Neural crest cell (in vitro differentiated cells): ENCODE measurements around the gene RNLS. TPM values are rescaled to one million over a fixed set of nuclear protein-coding genes. Genes with fewer than 3 reads are reported as not detected.

Experiments
- DNase-seq: peaks from one replicate; pipeline ENCODE4 v3.0.0; 2021; ENCODE audit warnings: low read depth, mixed read lengths, low spot score
- H3K27ac Mint-ChIP-seq: one replicate; pipeline ENCODE4 v1.8.0; 2021; ENCODE audit warnings: mild to moderate bottlenecking, mixed read lengths; ENCODE audit not compliant: unreplicated experiment
- H3K27me3 Mint-ChIP-seq: 2 replicates; pipeline ENCODE4 v1.8.0; 2021; ENCODE audit warnings: low read depth, mild to moderate bottlenecking, mixed read lengths
- H3K36me3 Mint-ChIP-seq: 2 replicates; pipeline ENCODE4 v1.8.0; 2021; ENCODE audit warnings: low read depth, mild to moderate bottlenecking, mixed read lengths
- H3K4me1 Mint-ChIP-seq: 2 replicates; pipeline ENCODE4 v1.8.0; 2021; ENCODE audit warnings: mixed read lengths
- H3K4me3 Mint-ChIP-seq: one replicate; pipeline ENCODE4 v1.8.0; 2021; ENCODE audit warnings: mild to moderate bottlenecking, mixed read lengths
- H3K9me3 Mint-ChIP-seq: 2 replicates; pipeline ENCODE4 v1.8.0; 2021; ENCODE audit warnings: mixed read lengths
- total RNA-seq: library from RNA; stranded (reverse); gene quantifications from 2 replicates; pipeline ENCODE4 v1.2.1, GENCODE V29; 2021
- TF ChIP-seq, protein P1 (sequence below): fragments of 200-600 bp; sonication (generic); conservative IDR thresholded peaks from 2 replicates; pipeline ENCODE4 v1.5.0; 2021; ENCODE audit warnings: antibody characterized with exemption, mild to moderate bottlenecking

Gene RNLS
- total RNA-seq, 1 donor from 2014 or later: 3.3 TPM

- H3K27ac Mint-ChIP-seq: no peak overlapping the region
- peaks cover 10% of the 10 kb centered on the region for H3K36me3 Mint-ChIP-seq
- TF ChIP-seq, protein P1, sequence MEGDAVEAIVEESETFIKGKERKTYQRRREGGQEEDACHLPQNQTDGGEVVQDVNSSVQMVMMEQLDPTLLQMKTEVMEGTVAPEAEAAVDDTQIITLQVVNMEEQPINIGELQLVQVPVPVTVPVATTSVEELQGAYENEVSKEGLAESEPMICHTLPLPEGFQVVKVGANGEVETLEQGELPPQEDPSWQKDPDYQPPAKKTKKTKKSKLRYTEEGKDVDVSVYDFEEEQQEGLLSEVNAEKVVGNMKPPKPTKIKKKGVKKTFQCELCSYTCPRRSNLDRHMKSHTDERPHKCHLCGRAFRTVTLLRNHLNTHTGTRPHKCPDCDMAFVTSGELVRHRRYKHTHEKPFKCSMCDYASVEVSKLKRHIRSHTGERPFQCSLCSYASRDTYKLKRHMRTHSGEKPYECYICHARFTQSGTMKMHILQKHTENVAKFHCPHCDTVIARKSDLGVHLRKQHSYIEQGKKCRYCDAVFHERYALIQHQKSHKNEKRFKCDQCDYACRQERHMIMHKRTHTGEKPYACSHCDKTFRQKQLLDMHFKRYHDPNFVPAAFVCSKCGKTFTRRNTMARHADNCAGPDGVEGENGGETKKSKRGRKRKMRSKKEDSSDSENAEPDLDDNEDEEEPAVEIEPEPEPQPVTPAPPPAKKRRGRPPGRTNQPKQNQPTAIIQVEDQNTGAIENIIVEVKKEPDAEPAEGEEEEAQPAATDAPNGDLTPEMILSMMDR: no peak
- no peak overlapping the region for H3K4me3 Mint-ChIP-seq
- no peak for DNase-seq
- H3K9me3 Mint-ChIP-seq: peaks cover 13% of the 10 kb centered on the region
- no peaks in the 10 kb centered on the region for H3K4me1 Mint-ChIP-seq
- H3K27me3 Mint-ChIP-seq: no peaks in the 10 kb centered on the region
Observed at GRCh38 chr10:88442716-88443115, 140.4 kb downstream of the RNLS start.

DNA sequence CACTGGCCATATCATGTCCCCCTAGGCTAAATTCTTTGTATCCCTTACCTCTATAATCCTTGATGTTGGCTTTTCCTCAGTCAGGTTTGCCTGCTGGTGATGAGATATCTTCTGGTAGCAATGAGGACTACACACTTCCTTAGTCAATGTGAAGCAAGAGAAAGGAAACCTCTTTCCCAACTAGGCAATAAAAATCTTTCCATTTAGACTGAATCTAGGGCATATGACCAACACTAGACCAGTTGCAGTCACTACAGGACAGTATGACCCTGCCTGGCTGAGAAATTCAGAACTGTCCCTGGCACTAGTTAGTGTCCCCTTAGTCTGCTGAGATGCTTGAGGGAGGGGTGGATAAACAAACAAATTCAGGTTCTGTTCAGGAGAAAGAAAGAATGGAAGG is 142.6 kb downstream of the RNLS start:
- Mint-ChIP-seq H3K36me3 (peaks cover 10% of the 10 kb centered on the region), H3K27ac (no peak overlapping the region), H3K27me3 (no peaks in the 10 kb centered on the region), H3K9me3 (peaks cover 6% of the 10 kb centered on the region), H3K4me3 (no peak overlapping the region), H3K4me1 (no peaks in the 10 kb centered on the region)
- TF ChIP-seq, protein P1: no peak
- DNase-seq: no peak

DNA sequence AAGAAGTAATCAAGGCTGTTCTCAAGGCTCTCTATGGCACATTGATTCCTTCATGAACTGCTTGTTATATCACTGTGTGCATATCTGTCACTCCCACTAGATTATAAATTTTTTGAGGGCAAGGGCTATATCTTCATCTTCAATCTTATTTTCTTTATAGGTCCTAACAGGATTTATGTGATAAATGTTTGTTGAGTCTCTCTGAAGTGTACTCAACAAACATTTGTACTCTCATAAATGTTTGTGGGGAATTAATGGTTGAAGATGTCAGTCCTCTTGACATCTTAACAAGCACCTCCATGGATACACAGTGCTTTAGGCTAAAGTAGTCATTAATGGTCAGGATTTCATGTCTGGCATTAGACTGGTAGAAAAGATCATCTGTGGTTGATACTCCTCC is 143.2 kb downstream of the RNLS start:
- TF ChIP-seq, protein P1: no peak
- Mint-ChIP-seq H3K27me3 (no peaks in the 10 kb centered on the region), H3K36me3 (peaks cover 9% of the 10 kb centered on the region), H3K4me1 (no peaks in the 10 kb centered on the region), H3K9me3 (peaks cover 6% of the 10 kb centered on the region), H3K4me3 (no peak overlapping the region), H3K27ac (no peak overlapping the region)
- no peak for DNase-seq

- H3K4me1 Mint-ChIP-seq: no peaks in the 10 kb centered on the region
- H3K36me3 Mint-ChIP-seq: no peaks in the 10 kb centered on the region
- H3K4me3 Mint-ChIP-seq: no peak overlapping the region
- TF ChIP-seq, protein P1: no peak
- no peak overlapping the region for H3K27ac Mint-ChIP-seq
- no peak for DNase-seq
- H3K27me3 Mint-ChIP-seq: no peaks in the 10 kb centered on the region
- H3K9me3 Mint-ChIP-seq: peaks cover 3% of the 10 kb centered on the region
Observed at GRCh38 chr10:88437411-88437810, 145.7 kb downstream of the RNLS start.

GRCh38 chr10:88433565-88434186 is 149.4 kb downstream of the RNLS start:
- no peaks in the 10 kb centered on the region for H3K4me1 Mint-ChIP-seq
- DNase-seq: no peak
- no peaks in the 10 kb centered on the region for H3K36me3 Mint-ChIP-seq
- peaks cover 8% of the 10 kb centered on the region for H3K9me3 Mint-ChIP-seq
- TF ChIP-seq, protein P1: no peak
- no peak overlapping the region for H3K4me3 Mint-ChIP-seq
- no peak overlapping the region for H3K27ac Mint-ChIP-seq
- H3K27me3 Mint-ChIP-seq: no peaks in the 10 kb centered on the region

DNA sequence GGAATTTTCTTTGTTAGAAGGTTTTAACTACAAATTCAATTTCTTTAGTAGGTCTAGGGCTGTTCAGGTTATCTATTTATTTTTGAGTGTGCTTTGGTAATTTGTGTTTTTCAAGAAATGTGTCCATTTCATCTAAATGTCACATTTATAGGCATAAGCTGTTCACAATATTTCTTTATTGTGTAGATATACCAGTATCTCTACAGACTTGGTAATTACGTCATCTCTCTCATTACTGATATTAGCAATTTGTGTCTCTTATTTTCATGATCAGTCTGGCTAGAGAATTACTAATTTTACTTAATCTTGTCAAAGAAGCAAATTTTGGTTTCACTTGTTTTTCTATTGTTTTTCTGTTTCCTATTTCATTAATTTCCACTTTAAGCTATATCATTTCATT is 152.0 kb downstream of the RNLS start:
- Mint-ChIP-seq H3K4me1 (peaks cover 3% of the 10 kb centered on the region), H3K36me3 (no peaks in the 10 kb centered on the region), H3K27ac (no peak overlapping the region), H3K4me3 (no peak overlapping the region), H3K27me3 (no peaks in the 10 kb centered on the region), H3K9me3 (peaks cover 8% of the 10 kb centered on the region)
- TF ChIP-seq, protein P1: no peak
- no peak for DNase-seq
